HTERT RPE-1 (cell line): Measurements from ENCODE around the gene SLC26A2.
"Not testable (repeated sequence)": the region's sequence is repeated elsewhere in the genome, so short reads cannot be mapped to it uniquely, and the experiment has no call there.

ENCODE experiments used
- in situ Hi-C: fragments of 300-500 bp; cut with MboI; formaldehyde crosslinking; loops from 4 replicates; pipeline ENCODE4 v1.14.3; 2020; ENCODE audit warnings: low sequenced_read_pairs

SLC26A2 gene

DNA sequence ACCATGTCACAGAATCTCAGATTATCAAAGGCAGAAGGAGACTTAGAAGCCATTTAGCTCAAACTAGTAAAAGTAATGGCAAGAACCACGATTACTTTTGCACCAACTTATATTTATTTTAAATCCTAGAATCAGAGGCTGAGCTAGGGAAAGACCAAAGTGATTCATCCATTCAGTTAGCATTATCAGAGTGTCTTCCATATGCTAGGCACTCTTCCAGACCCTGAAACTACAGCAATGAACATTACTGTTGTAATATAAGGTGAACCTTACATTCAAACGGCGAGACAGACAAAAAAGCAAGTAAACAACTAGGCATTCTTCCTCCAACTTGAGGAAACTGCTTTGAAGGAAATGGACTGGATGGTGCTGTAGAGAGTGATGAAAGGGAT is 23.9 kb upstream of the SLC26A2 start:
- in situ Hi-C loops: no loop called here

DNA sequence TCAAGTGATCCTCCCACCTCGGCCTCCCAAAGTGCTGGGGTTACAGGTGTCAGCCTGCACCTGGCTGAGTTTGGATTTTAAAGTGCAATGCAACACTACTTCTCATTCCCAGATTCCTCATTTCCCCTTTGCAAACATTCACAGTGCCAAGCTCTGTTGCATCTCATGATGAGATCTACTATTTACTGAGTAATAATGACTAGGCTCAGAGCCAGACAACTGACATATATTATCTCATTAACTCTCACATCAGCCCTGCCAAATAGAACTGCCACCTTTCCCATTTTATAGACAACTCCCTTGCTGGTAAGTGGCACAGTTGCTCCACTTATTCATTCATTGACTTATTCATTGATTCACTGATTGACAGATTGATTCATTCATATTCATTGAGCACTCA is 22.9 kb upstream of the SLC26A2 start:
- in situ Hi-C loops: no loop called here

DNA sequence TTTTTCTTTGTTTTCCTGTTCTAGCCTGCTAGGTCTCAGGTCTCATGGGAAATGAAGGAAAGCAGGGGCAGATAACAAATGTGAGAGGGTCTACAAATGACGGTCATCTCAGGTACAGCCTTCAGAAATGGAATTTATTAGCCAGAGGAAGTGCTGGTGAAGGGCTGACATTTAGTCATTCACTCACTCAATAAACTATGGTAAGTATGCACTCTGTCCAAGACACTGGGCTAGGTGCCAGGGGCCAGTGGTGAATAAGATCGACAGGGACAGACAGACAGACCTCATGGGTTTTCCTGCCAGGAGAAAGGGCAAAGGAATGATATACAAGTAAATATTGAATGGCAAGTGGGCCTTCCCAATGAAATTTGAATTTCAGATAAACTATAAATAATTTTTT is 22.3 kb upstream of the SLC26A2 start:
- in situ Hi-C loops: no loop called here

DNA sequence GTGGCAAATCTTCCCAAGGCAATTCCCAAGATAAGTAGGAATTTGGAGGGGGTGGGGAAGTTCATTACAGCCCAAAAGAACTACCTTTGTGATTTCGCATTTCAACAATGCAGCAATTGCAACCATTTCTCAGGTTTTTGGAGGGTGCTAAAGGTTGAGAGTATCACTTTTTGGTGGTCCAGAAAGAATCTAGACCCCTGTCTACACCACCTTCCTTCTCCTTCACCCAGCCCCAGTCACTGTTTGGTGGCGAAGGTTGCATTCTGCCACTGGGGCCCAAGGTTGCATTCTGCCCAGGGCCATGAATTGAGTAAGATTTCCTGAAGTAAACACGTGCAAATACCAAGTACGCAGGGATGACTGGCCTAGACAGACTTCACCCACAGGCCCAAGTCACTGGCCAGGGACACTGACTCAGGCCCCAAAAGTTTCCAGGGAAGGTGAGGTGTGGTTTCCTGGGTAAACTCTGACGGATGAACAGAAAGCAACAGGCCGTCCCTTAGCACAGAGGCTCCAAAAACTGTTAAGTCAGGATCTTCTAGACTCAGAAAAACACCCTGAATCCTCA is 21.7 kb upstream of the SLC26A2 start:
- in situ Hi-C loops: no loop called here

DNA sequence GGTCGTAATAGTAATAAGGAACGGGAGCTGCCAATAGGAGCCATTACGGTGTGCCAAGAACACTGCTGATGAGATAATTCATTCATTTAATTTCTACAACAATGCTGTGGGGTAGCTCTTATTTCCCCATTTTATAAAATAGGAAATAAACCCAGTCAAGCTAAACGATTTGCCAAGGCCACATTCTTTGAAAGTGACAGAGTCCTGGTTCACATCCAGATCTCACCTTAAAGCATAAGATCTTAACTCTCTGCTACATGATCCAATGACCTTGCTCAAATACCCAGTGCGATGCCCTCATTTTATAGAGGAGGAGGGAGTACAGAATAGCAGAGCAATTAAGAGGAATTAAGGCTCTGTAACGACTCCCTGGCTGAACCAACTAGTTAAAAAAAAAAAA is 21.0 kb upstream of the SLC26A2 start:
- in situ Hi-C loops: no loop called here

DNA sequence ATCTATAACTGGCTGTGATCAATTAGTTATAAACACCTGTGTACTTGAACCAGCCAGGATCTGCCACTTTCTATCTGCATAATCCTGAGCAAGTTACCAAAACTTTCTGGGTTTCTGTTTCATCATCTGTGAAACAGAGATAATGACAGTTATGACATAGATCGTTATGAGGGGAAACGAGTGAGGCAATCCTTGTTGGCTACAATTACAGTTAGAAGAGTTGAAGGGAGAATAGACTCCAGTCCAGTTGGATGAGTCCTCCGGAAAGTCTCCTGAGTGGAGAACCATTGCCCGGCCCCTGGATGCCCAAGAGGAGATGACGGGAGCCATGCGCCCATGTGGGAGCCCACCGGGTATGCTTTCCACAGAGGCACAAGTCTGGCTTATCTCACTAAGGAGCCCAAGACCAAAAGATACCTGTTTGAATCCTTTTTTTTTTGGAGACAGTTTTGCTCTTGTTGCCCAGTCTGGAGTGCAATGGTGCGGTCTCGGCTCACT is 20.4 kb upstream of the SLC26A2 start:
- in situ Hi-C loops: no loop called here

DNA sequence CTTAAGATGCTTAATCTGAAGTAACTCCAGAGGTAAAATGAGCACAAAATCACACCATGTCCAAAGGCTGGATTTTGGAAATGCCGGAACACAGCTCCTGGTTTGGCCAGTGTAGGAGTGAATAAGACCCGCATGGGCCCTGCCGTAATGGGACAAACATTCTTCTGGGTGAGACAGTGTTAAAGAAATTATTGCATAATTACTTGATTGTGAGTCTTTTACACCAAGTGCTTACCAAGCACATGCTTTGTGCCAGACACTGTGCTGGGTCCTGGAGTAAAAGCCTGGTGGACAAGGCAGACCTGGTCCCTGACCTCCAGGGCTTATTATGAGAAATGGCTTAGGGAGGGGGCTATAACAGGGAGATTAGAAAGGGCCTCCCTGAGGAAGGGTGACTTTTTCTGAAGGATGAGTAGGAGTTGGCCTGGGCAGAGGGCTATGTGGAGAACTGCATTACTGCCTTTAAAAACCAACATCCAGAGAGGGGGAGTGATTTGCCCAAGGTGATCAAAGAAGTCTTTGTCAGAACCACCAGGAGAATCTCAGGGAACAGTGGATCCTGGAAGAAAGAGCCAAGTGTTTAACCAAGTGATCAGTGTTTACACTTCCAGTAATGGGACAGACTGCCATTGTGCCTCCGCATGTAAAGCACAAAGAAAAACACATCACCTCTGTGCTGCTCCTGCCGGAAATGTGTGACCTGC is 19.5 kb upstream of the SLC26A2 start:
- in situ Hi-C loops: no loop called here

DNA sequence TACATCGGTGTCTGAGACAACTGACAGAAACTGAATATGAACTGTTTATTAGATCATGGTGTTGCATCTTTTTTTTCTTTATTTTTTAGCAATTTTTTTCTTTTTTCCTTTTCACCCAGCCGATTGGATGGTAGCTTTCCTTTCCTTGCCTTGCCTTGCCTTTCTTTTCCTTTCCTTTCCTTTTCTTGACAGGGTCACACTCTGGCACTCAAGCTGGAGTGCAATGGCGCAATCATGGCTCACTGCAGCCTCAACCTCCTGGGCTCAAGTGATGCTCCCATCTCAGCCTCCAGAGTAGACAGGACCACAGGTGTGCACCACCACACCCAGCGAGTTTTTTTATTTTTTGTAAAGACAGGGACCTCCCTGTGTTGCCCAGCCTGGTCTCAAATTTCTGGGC is 18.8 kb upstream of the SLC26A2 start:
- in situ Hi-C loops: no loop called here

DNA sequence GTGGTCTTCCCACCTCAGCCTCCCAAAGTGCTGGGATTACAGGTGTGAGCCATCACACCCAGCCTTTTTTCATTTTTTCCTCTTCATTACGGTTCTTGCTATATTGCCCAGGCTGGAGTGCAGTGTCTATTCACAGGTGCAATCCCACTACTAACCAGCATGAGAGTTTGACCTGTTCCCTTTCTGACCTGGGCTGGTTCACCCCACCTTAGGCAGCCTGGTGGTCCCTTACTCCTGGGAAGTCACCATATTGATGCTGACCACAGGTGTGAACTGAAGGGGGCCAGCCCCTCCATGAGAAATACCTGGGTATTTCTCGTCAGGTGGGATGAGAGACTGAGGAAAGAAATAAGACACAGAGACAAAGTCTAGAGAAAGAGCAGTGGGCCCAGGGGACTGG is 18.4 kb upstream of the SLC26A2 start:
- in situ Hi-C loops: no loop called here

DNA sequence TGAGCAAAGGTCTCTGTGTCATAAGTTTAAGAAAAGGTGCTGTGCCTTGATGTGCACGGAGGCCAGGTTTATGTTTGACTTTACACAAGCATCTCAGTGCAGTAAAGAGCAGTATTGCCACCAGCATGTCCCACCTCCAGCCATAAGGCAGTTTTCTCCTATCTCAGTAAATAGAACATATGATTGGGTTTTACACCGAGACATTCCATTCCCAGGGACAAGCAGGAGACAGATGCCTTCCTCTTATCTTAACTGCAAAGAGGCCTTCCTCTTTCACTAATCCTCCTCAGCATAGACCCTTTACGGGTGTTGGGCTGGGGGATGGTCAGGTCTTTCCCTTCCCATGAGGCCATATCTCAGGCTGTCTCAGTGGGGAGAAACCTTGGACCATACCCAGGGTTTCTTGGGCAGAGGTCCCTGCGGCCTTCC is 17.8 kb upstream of the SLC26A2 start:
- in situ Hi-C loops: not testable (repeated sequence)

DNA sequence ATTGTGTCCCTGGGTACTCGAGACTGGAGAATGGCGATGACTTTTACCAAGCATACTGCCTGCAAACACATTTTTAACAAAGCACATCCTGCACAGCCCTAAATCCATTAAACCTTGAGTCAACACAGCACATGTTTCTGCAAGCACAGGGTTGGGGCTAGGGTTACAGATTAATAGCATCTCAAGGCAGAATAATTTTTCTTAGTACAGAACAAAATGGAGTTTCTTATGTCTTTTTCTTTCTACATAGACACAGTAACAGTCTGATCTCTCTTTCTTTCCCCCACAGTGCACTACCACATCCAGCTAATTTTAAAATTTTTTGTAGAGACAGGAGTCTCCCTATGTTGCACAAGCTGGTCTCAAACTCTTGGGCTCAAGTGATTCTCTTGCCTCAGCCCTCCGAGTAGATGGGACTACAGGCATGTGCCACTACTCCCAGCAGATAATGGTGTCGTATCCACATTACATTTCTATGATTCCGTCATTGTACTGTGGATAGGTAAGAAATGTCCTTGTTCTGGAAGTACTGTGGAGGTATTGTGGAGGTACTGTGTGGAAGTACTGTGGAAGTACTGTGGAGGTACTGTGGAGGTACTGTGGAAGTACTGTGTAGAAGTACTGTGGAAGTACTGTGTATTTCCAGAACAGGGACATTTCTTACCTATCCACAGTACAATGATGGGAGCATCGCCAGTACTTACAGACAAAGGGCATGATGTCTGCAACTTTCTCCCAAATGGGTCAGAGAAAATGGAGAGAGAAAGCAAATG is 17.2 kb upstream of the SLC26A2 start:
- in situ Hi-C loops: not testable (repeated sequence)

DNA sequence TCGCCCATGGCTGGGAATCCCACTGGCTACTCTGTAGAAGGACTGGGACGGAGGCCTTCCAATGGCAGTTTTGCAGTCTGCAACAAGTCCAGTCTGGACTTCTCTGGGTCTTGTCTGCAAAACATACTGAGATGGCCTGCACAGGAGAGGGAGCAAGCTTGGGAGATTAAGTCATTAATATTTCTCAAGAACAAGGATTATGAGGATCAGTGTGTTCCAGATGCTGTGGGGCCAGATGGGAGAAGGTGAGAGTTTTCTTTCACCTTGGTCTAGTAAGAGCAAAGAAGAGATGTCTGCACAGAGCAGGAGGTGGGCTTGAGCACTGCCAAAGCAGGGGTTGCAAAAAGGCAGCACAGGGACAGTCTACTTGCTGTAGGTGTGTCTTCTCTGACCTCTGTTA is 15.9 kb upstream of the SLC26A2 start, which contains the start of gene PDE6A:
Gene PDE6A, minus strand, starts transcription at position 128 of the 400 bp plus-strand sequence. Its CDS starts 120 bp downstream, at position 8.
- in situ Hi-C loops: no loop called here

DNA sequence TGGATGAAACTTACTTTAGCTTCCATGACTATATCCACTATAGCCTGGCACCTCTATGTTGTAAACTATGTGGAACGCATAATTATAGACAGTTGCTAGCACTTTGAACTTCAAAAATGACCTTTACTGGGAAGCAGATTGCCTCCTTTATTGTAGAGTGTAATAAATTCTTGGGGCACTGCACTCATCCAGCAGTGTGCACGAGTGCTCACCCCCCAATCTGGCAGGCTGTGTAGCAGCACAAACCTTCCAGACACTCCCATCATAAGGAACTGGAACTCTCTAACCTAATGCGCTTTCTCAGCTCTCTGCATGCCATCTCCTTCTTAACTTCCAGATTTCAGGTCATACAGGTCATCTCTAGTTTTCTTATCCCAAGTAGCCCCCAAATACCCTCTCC is 14.4 kb upstream of the SLC26A2 start:
- in situ Hi-C loops: no loop called here

DNA sequence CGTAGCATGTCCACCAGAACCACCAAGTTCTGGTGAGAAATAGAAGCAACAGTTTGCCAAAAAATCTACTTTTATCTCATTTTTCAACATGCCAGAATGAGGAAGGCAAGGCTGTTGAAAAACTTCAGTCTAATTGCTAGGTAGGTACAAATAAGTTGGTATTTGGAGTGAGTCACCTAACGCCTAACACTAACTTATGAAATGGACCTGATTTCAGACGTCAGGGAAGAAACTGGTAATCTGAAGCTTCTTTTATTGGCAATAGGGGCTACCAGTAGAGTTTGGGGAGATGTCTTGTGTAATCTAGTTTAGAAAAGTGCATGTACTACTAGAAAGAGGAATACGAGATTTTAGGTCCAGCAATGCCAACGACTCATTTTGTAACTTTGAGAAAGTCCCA is 11.6 kb upstream of the SLC26A2 start:
- in situ Hi-C loops: no loop called here

DNA sequence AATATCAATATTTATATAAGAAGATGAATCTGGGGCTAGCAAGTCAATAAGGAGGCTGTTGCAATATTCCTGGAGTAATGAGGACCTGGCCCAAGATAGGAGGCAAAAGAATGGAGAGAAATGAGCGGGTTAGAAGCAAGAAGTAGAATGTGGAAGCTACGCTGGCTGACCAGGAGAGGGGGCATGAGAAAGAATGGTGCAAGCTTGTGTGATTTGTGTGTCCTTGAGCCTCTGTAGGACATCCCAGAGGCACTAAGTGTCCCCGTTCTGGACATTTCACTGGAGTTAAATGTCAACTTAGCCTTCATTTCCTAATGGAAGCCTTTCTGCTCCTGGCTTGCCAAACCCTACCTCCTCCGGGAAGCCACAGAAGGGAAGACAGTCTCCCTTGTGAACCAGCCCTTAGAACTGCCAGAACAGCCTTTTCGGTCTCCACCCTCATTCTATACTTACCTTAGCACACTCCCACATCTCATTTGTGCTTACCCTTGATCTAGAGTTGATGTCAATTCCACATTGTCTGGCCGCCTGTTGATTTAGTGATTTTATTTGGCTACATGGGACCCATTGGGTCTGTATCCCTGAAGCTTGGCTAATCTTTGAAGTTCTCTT is 9.3 kb upstream of the SLC26A2 start:
- in situ Hi-C loops: no loop called here

DNA sequence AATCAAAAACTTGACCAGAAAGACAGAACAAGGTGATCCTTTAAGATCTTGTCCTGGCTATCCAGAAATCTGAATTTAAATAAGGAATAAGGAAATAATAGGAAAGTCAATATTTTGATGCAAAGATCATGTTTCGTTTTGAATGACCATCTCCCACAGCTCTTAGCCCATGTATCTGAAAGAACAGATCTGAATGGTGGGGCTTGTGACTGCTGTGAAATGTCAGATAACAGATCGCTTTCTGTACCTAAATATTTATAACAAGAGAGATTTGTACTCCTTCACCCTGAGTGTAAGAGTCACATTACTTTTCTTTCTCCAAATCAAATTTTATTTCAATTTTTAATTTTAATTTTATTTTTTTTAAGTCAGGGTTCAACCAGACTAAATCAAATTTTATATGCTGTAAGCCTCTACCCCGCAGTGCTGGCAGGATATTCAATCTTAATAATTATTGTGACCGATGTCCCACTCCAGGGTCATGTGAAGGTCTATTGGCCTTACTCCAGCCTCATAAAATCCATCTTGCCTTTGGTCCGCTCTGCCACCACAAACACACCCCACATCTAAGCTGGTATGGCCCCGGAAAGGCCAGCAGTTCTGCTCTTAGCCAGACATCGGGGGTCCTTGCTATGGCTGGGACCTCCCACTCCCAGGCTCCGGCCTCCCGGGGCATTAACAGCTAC is 7.0 kb upstream of the SLC26A2 start:
- in situ Hi-C loops: no loop called here

DNA sequence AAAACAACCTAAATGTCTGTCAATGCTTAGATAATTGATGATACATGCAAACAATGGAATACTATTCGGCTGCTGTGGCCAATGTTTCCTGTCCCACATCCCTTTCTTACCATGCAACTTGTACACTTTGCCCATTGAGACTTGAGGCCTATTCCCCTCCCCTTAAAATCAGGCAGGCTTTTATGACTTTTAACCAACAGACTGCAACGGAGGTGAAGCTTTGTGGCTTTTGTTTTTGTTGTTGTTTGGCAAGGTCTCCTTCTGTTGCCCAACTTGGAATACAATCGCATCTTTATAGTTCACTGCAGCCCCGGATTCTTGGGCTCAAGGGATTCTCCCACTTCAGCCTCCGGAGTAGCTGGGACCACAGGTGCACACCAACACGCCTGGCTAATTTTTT is 5.8 kb upstream of the SLC26A2 start:
- in situ Hi-C loops: no loop called here

DNA sequence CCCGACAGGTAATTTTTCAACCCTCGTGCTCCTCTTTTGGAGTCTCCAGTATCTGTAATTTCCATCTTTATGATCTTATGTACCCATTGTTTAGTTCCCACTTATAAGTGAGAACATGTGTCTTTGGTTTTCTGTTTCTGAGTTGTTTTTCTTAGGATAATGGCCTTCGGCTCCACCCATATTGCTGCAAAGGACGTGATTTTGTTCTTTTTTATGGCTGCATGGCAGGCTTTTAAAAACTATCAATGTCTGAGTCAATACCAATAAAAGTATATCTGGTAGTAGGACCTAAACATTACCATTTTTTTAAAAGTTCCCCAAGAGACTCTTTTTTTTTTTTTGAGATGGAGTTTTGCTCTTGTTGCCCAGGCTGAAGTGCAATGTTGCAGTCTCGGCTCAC is 3.9 kb upstream of the SLC26A2 start:
- in situ Hi-C loops: no loop called here

DNA sequence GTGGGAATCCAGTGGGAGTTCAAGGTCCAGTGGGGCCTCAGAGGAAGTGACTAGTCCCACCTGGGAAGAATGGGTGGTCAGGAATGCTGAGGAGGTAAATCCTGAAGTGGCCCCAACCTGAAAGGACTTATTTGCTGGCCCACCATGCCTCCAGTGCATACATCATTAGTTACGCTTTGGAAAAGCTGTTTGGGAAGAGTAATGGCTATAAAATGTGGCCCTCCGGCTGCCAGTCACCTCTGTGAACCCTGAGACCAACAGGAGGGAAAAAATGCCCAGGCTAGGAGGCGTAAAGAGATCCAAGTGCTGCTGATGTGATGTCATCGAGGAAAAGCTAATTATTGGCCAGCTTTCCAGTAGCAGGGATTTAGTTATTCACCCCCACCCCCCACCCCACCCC is 2.7 kb upstream of the SLC26A2 start:
- in situ Hi-C loops: no loop called here

DNA sequence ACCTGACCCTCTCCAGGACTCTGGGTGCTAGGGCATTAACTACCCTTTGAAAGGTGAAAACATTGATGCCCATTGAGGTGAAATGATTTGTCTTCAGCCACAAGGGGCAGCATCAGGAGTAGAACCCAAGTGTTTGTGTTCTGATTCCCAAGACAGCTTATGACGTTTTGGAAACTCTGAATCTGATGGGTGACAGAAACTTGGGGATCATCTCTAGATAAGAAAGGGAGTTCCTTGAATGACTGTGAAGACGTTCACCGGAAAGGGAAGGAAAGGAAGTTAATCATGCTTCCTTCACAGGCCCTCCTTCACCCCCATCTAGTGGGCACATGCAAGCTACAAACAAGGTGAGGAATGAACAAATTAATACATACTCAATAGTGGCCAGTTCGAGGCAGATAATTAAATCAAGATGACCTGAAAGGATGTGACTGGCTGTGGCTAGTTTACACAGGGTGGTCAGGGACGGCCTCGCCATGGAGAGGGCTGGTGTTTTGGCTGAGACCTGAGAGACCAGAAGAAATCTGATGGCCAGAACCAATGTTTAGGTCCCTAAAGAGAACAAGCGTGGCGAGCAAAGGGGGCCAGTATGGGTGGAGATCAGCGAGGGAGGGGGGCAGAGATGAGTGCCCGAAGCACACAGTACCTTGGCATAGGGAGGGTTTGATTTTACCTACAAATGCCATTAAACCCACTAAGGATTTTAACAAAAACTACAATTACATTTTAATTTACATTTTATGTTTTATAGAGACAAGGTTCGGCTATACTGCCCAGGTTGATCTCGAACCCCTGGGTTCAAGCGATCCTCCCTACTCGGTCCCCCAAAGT is 937 bp upstream of the SLC26A2 start:
- in situ Hi-C loops: no loop called here
